Fibroblast of the conjunctiva (primary cell): ENCODE measurements around the gene B3GNT9.
A peak's percentile ranks its signal among the peaks of the same experiment; 100 is the strongest.
"Not testable (repeated sequence)": the region's sequence is repeated elsewhere in the genome, so short reads cannot be mapped to it uniquely, and the experiment has no call there.

Source experiments
- DNase-seq: peaks from one replicate; pipeline ENCODE4 v3.0.0-alpha.2; 2010; ENCODE audit warnings: low read depth

B3GNT9 gene

DNA sequence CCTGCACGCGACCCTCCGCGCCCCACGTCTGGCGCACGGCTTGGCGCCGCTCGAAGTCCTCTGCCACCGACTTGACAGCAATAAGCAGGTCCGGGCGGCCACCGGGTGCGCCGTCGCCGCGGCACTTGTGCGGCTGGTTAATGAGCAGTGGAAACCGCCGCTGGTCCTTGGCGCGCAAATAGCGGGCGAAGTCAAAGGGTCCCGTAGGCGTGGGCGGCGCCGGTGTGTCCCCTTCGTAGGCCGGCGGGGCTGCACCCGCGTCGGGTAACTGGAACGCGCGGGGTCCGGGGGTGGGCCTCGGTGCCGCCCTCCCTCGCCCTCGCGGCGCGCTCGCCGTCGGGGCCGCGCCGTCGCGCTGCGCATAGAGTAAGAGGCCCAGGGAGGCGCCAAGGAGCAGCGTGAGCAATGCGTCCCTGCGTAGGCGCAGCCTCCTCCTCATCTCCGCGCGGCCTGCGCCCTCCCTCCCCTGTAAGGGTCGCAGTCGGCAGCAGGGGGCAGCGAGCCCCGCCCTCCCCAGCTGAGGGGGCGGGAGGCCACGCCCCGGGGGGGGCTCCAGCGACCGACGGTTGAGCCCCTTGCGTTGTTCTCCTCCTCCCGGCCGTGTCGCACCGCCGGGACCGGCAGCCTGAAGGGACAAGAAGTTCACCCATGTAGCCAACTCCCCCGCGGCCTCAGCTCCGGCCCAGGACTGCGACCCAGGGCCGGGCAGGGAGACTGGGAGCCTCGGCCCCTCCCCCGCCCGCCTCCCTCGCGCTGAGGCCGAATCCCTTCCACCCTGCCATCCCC, 558 bp downstream of the B3GNT9 start:
- peak; percentile 47 for DNase-seq

DNA sequence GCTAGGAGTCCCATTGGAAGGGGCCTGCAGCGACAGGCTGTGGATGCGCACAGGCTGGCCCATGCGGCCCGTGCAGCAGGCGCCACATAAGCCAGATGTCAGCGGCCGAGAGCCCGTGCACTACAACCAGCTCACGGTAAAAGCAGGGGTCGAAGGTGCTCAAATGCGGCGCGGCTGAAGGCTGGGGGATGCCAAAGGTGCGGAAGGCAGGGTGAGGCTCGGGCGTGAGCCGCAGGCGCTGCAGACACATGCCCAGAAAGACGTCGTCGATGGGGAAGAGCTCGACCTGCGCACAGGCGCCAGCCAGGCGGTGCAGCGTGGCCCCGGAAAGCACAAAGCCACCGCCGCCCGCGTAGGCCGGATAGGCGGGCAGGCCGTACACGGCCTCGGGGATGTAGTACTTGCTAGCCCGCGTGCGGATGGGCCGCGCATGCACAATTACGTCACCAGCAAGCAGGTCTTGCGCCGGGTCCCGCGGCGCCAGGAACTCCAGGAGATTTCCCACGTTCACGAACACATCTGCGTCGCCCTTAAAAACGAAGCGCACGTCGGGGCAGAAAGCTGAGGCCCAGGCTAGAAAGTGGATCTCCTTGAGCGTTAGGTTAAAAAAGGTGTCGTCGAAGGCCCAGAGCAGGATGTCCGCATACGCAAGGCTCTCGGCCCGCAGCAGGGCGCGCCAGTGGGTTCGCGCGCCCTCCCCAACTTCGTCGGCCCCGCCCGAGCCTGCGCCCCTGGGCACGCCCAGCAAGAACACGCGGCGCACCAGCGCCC, 1.3 kb downstream of the B3GNT9 start:
- DNase-seq, result no peak

DNA sequence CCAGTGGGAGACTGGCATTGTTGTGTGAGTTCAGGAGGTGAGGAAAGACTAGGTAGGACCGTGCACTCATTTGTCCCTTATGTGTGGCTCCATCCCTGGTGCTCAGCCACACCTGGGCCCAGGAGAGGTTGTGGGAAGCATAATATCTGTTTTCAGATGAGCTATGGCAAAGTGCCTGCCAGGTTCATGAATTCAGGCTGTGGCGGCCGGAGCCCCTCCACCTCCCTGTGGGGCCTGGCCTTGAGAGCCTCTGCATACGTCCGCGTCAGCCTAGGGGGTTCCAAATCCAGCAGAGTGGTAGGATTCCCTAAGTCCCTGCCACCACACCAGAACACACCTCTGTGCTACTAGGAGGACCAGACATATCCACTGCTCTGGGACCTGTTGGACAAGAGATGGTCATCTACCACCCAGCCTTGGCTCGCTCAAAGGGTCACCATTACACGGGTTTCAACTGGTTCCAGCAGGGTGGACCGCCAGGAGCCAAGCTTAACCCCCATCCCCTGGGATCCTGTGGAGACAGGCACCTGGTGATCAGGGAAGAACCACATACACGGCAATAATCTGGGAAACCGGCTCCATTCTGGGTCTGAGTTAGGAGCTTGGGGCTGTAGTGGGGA, 2.0 kb downstream of the B3GNT9 start:
- no peak for DNase-seq

DNA sequence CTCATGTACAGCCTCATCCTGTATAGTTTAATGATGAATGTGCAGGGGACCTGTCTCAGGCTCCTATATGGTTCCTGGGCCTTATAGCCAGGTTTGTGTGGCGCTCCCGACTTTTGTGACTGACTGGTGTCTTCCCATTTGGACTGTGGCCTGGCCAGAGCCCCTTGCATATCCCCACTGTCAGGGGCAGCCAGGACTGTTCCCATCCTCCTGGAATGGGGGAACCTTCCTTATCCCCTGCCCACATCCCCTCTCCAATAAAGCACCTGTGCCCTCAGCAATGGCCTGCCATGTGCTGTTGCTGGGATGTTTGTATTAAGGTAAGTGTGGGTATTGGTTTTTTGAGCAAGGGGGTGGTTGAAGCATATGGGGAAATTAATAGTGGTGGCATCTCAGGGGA, 2.6 kb downstream of the B3GNT9 start:
- no peak for DNase-seq

DNA sequence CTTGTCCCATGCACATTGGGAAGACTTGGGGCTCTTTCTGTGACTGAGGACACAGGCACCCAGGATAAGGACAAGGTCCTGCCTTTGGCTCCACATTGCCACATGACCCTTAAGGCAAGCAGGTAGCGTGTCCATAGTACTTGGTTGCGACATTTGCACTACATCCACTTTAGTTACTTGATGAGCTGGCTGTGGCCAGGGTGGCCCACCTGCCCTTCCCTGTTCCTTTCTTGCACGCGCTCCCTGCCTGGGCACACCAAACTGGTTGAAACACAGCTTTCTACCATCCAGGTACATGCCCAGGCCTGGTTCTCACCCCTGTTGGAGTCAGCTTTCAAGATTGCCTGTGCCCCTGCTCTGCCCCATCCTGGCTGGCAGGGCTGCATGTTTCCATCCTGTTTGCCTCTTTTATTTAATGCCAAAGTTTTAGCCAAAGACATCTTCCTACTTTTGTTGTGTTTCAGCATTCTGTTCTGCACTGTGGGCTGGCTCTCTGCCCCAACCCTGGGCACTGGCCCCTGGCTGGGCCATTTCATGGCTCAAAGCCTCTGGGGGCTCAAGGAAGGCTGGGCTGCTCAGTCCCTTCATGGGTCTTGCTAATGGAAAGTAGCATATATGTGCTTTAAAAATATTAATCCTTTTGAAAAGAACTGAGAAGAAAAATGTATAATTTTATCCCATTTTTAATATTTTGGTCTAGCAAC, 3.2 kb downstream of the B3GNT9 start:
- no peak for DNase-seq

DNA sequence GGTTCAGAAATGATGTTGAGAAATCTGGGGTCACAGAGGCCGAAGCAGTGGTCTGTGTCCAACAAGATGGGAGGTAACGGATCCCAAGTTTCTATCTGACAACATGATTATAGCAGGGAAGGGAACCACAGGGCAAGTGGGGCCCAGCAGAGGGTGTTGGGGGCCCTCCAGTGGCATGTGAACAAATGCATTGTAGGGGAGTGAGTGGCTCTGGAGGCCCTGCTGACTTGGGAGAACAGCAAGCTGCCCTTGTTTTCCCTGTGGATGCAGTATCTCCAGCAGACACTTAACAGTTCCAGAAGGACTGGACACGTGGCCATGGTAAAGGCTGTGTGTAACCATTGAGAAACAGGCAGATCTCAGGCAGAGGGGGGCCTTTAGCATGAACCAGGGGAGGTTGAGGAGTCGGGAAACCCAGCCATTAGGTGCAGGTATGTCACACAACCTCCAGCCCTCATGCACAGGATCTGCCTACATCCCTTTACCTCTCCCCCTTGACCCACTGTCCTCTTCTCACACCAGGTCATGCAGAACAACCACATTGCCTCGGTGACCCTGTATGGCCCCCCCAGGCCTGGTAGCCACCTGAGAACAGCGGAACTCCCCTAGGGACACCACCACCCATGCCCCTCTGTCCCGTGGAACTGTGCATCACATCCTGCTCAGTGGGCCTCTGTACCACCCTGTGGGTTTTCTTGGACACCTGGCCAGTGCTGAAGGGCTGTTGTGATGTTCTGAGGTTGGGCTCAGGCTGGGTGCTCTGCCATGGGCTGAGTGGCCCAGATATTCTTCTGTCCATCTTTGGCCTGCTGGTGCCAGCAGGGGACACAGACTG, 4.1 kb downstream of the B3GNT9 start:
- DNase-seq, result no peak

DNA sequence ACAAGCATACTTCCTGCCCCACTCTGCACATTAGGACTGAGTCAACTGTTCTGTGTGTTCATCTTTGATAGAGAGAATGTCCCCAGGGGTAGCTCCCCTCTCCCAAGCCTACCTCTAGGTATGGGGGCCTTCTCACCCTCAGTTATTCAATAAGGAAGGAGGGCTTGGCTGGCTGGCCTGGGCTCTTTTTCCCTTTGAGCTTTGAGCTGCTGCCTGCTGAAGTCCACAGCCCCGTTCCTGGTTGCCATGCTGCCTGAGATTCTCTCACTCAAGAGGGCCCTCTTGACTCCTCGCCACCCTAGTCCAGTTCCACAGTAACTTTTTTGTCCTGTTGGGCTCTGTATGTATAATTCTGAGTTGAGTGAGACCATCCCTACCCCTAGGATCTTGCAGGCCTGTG, 5.1 kb downstream of the B3GNT9 start:
- no peak for DNase-seq

DNA sequence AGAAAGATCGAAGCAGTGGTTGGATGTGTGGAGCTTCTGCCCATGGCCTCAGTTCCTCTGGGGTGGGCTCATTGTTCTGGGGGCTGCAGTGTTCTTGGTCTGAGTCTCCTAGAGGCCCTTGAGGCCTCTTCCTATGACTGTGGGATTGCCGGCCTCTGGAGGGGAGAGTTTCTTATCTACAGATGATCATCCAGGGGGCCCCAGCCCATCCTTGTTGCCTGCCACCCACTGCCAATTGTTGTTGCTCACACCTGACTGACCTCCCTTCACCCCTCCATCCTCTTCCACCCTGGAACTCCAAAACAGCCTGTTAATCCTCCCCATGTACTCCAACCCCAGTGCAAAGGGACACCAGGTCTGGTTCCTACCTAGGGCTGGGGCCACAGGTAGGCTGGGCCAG, 5.9 kb downstream of the B3GNT9 start:
- no peak for DNase-seq

DNA sequence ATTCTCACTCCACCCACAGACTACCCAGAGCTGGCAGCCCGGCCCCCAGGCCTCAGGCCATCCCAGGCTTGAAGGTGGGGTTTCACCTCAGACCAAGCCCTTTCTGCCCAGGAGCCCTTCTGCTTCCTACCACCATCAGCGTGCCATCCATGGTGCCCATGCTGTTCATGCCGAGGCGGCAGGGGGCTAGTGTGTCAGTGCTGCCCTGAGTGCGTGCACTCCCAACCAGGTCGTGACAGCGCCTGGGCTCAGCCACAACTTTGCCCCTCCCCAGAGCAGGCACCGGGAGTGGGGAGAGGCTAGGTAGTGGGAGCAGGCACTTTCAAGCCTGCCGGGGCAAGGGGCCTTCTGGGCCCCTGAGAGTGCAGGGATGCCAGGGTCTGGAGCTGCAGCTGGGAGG, 8.5 kb downstream of the B3GNT9 start:
- no peak for DNase-seq

DNA sequence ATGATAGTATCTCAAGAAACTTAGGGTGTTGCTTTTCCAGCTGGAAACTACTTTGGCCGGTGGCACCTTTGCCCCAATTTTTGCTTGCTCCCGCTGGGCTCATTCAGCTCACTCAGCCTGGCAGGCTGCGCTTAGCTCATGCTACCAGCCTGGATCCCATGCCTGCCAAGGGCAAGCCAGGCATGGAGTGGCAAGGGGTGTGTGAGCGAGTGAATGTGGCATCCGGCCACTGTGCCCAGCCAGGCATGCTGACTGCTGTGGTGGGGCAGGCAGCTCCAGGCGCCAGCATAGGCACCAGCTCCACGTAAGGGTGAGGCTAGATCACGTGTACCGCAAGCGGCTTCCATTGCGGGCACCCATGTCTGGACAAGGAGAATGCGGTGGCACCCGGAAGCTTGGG, 9.4 kb downstream of the B3GNT9 start:
- no peak for DNase-seq

DNA sequence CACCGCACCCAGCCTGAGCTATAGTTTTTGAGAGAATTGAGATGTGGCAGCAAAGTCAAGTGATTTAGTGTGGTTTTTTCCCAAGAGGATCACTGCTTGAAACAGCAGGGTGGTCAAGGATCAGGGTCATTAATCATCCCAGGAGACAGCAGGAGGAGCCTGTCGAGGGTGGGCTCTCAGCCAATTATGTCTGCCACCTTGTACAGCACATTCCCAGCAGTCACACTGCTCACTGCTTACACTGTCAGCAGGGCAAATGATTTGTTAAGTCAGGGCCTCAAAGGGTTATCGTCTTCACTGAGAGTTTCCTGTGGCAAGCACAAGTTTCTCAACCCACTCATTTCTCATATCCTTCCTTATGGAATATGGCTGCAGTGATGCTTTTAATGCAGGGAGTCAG, 13.2 kb downstream of the B3GNT9 start:
- DNase-seq, result no peak

DNA sequence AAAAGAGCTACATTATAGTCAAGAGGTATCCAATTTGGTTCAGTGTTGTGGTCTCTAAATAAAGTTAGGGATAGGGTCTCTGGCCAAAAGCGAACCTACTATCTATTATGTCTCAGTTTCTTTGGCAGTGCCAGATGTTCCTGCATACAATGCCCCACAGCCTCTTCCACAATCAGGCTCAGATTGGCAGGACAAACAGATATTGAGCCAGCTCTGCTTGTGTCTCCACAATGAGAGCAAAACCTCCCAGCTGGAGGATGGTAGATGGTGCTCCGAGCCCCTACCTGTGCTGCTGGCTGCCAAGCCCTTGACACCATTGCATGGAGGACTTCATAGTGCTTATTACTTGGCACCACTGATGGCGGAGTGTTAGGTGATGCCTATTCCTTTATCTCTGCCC, 21.4 kb downstream of the B3GNT9 start:
- DNase-seq, result no peak

DNA sequence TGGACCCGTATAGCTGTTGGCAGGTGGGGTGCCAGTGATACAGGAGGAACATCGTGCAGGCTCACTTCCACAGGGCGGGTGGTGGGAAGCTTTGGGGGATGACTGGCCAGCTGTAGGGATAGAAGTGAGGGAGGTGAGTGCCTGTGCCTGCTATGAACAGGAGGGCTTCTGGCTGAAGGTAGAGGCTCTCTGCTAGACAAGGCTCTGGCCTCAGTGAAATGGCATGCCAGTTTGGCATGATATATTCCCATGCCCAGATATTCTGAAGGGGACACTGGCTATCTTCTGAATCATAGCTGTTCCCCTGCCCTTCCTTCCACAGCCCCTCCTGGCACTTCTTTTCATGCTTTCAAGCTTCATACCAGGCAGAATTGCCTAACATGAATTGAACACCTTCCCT, 21.9 kb downstream of the B3GNT9 start:
- DNase-seq, result no peak

DNA sequence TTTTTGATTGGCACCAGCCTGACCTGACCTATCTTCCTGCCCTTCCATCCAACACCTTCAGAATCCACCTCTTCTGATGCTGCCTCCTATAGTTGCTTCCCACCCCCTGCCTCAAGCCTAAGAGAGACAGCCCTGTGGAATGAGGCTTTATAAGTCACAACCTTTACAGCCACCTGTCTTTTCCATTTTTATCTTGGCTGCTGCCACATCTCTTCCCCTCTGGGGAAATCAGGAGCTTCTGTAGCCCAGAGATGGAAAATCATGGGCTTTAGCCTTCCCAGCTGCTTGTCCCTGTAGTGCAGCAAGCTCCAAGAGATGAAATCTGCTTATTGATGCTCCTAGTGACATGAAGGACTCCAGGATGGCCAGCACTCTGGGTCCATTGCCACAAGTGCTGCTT, 22.4 kb downstream of the B3GNT9 start:
- DNase-seq, result no peak

DNA sequence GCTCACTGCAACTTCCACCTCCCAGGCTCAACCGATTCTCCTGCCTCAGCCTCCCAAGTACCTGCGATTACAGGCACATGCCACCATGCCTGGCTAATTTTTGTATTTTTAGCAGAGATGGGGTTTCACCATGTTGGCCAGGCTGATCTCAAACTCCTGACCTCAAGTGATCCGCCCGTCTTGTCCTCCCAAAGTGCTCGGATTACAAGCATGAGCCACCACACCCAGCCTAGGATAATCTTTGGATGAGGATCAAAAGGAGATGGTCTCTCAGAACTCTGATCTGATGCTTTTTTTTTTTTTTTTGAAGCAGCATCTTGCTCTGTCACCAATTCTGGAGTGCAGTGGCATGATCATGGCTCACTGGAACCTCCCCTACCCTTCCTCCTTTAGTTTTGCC, 28.0 kb downstream of the B3GNT9 start:
- DNase-seq, result not testable (repeated sequence)

DNA sequence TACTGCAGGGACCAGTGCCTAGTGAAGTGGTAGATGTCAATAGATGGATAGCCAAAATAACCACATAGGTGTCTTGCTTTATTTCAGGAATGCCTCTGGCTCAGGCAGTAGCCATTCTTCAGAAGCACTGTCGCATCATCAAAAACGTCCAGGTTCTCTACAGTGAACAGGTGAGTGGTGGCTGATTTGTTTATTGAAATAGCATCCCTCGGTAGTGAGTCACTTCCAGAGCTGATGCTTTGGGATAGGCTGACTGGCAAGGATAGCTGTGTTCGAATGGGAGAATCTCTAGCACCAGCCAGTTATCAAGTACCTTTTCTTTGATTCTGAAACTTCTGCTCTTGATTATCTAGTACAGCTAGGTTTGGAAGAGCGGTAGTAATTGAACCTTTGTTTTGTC, 30.8 kb downstream of the B3GNT9 start:
- no peak for DNase-seq

DNA sequence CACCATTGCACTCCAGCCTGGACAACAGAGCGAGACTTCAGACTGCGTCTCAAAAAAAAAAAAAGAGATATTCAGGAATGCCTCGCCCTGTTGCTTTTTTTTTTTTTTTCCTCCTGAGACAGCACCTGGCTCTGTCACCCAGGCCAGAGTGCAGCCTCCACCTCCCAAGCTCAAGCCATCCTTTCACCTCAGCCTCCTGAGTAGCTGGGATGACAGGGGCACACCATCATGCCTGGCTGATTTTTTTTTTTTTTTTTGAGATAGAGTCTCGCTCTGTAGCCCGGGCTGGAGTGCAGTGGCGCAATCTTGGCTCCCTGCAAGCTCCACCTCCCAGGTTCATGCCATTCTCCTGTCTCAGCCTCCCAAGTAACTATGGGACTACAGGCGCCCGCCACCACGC, 33.1 kb downstream of the B3GNT9 start:
- DNase-seq, result no peak

DNA sequence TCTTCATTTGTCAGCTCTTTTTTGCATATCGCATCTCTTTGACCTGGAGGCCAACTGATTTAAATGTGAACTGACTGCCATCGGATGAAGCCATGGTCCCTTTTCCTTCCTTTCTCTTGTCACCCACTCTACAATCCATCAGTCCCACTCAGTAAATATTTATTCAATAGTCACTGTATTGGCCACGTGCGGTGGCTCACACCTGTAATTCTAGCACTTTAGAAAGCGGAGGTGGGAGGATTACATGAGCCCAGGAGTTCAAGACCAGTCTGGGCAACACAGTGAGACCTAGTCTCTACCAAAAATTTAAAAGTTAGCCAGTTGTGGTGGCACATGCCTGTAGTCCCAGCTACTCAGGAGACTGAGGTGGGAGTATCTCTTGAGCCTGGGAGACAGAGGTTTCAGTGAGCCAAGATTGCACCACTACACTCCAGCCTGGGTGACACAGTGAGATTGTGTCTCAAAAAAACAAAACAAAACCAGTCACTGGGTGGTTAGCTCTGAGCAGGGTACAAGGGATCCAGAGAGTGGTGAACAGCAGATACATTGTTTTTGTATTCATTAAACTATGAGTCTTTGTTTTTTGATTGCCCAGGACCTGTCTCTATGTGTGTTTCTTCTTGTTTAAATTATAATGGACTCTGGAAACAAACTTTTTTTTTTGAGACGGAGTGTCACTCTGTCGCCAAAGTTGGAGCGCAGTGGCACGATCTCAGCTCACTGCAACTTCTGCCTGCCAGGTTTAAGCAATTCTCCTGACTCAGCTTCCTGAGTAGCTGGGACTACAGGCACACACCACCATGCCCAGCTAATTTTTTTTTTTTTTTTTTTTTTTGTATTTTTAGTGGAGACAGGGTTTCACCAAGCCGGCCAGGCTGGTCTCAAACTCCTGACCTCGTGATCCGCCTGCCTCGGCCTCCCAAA, 34.1 kb downstream of the B3GNT9 start:
- DNase-seq, result no peak

DNA sequence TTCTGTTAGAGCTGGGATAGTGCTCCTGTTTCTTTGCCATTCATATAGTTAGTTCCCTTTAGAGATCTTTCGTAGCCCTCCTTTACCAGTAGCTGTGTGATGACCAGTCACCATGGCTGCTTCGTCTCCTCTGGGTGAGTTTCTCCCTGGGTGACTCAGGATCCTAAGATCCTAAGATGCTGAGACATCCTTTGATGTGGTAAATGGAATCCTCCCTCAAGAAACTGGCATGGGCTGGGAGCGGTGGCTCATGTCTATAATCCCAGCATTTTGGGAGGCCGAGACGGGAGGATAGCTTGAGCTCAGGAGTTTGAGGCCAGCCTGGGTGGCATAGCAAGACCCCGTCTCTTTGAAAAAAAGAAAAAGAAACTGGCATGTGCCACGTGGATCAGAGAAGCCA, 35.2 kb downstream of the B3GNT9 start:
- peak; percentile 13 for DNase-seq

DNA sequence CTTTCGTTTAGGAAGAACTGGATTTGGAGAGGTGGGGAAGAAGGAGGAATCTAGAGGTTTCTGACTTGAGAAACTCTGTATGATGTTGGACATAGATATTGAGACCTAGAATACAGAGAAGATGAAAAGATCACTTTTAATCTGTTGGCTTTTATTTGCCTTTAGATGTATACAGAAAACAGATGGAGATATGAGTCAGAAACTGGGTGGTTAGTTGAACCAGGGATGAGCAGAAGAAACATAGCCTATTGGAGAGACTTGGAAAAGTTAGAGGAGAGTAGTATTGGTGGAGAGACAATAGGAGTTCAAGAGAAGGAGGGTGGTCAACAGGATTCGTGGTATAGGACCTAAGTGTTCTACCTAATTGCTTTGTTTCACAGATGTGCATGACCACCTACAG, 36.0 kb downstream of the B3GNT9 start:
- no peak for DNase-seq
